OCI-M2 (cell line): ENCODE results near the gene MTOR.
"Not testable (repeated sequence)": the region's sequence is repeated elsewhere in the genome, so short reads cannot be mapped to it uniquely, and the experiment has no call there.

ENCODE experiments used
- DNase-seq: peaks from one replicate; lab custom pipeline; 2025; ENCODE audit not compliant: unreplicated experiment; lab: John Stamatoyannopoulos, UW

Gene MTOR

DNA sequence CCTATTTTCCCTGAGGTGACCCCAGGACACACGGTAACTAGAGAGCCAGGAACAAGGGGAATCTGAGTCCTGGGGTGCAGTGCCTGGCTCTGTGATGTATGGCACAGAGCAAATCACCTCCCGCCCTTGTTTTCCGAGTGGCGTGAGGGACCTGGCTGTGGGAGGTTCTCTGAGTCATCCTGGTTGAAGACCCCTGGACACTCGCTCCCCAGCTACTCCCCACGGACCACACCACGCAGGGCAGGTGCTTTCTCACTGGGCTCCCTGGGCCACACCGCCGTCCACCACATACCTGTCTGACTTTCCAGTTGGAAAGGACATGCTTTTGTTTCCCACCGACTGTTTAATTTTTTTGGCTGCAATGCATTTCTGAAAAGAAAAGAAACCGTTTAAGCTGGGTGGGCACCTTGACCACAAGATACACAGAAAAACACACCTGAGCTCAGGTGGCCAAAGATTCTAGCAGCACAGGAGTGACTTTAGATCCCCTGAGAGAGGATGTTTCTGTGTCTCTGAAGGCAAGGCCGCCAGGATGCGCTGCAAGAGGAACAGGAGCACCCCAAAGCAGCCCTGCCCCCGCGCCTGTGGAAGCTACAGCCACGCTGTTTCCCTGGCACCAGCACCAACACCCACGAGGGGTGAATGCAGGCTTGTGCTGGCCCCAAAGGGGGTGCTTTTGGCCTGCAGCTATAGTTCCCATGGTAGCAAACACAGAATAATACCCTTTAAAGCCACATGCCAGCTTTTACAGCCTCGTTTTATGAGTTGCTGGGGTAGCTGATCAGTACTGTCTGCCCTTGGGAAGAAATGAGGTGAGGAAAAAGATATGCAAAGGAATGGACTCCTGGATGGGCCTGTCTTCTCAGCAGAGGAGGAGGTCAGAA lies 194.4 kb downstream of the MTOR start:
- DNase-seq, result no peak

DNA sequence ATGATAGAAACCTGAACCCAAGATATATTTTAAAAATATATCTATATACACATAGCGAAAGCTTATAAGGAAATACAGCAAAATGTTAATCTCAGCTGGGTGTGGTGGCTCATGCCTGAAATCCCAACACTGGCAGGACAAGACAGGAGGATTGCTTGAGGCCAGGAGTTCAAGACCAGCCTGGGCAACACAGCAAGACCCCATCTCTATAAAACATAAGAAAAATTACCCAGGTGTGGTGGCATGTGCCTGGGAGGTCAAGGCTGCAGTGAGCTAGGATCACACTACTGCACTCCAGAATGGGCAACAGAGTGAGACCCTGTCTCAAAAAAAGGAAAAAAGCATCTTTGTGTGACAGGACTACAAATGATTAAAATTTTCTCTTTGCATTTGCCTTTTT lies 196.6 kb downstream of the MTOR start:
- DNase-seq, result no peak

- DNase-seq, result no peak
These were observed 197.4 kb downstream of the MTOR start for GRCh38 chr1:11064942-11065341.

DNA sequence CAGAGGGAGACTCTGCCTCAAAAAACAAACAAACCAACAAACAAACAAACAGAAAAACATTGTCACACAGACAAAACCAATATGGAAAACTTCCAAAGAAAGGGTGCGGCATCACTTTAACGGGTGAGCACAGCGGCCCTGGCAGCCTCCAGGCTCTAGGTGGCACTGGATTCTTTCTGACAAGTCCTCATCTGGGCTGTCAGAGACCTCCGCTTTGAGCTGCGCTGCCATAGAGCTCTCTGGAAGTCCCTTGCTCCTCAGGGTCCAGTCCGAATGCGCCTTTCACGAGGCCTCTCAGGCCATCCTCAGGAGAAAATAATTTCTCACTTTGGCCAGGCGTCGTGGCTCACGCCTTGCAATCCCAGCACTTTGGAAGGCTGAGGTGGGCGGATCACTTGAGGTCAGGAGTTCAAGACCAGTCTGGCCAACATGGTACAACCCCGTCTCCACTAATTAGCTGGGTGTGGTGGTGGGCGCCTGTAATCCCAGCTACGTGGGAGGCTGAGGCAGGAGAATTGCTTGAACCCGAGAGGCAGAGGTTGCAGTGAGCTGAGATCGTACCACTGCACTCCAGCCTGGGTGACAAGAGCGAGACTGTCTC lies 198.3 kb downstream of the MTOR start:
- DNase-seq, result not testable (repeated sequence)

DNA sequence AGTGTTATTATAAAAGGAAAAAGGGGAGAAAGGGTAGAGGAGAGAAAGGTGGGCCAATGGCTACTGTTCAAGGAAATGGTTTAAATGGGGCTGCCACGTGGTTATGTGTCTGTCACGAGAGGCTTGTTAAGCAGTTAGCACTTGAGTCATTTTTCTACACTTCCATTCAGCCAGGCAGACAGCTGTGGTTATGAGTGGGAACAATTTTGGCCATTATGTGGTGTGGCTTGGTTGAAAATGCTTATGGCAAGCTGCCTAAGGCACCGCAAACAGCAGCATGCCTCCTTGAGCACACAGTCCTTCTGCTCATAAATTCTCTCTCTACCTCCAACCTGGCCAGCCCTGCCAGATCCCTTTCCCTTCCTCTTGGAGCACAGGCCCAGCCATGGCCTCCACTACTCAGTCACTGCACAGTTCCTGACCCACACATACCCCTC lies 199.4 kb downstream of the MTOR start:
- DNase-seq, result no peak

- no peak for DNase-seq
These were observed 200.5 kb downstream of the MTOR start for GRCh38 chr1:11061652-11062365.

DNA sequence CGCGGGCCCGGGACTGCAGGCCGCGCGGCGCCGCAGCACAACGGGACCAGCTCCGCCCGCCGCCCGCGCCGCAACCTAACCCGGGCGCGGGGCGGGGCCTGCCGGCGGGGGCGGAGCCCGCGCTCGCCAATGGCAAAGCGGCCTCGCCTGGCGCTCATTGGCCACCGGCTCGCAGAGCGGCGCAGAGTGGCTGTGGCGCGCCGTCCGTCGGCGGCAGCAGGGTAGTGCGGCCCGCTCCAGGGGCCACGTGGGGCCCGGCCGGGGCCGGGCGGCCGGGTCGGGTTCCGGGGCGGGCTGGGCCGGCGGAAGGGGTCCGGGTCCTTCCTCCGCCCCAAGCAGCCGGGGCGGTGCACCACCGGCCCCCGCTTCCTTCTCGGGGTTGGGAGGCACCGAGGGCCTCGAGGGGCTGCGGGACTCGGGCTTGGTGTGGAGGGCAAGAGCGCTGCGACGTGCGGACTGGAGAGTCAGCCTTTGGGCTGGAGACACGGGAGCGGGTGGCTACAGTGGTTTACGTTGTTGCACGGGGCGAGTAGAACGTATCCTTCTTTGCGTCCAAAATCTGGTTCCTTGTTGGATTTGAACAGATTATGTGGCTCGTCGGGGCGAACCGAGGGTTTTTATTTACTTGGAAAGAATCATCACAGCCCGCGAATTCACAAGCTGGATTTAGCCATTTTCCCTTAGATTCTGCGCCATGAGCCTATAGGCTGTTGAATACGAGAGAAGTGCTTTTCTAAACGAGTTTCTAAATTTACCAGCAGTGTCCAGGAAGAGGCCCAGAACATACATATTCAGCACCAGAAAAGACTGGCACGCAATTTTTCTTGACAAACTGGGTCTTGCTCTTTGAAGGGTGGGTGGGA lies 202.2 kb downstream of the MTOR start, which contains the start of gene SRM:
Gene SRM (minus strand): TSS at position 51 of the 863 bp plus-strand sequence. CDS start 75 bp downstream, outside the sequence.
- peak; percentile 62 for DNase-seq

DNA sequence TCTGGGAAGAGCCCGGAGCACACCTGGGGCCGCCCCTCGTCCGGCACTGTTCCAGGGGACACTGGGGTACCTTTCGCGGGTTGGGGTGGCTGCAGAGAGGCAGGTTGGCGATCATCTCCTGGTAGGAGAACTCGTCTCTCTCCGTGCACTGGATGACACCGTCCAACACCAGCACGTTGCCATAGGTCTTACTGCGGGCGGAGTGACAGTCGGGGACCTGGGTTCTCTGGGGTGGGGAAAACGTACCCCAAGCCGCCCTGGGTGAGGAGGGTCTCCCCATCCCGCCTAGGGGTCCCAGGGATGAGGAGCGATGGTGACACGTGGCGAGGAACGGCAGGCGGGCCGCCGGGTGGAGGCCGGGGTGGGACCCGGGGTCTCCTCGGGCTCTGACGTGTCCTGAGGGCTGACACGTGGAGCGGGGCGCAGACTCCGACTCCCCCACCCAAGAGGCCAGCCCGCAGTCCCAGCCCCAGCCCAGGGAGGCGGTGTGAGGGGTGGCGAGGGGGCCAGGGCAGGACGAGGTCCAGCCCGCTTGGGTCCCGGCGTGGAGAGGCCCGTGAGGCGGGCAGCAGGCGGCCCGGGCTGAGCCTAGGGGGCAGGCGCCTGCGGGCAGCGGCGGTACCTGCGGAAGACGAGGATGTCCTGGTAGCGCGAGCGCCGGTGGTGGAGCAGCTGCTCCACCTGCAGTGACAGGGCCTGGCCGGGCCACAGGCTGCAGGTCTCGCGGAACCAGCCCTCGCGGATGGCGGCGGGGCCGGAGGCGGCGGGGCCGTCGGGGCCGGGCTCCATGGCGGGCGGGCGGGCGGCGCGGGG lies 203.0 kb downstream of the MTOR start:
- DNase-seq, result no peak

DNA sequence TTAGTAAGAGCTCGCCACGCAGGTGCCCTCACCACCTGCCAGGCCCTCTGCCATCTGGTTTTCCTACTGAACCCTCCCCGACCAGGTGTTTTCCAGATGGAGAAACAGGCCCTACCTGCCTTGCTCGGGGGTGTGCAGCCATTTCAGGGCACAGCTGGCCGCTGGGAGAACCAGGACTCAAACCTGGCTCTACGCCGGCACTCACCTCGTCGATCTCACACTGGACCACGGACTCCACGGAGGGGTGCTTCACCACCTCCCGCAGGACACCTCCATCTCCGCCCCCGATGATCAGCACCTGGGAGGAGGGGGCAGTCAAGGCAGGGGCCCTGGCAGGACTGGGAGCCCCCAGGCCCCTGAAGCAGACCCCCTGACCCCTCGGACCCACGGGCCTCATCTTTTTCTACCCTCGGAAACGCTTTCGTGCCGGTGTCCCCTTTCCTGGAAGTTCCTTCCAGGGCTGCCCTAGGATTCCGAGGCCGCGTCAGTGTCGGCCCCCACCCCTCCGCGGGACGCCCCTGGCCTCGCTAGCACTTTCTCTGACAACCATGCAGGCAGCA lies 203.7 kb downstream of the MTOR start:
- DNase-seq, result no peak

GRCh38 chr1:11058026-11058425 lies 204.3 kb downstream of the MTOR start:
- no peak for DNase-seq

GRCh38 chr1:11057477-11057876 lies 204.9 kb downstream of the MTOR start:
- no peak for DNase-seq
